ENCODE data around the gene C4B. TPM values are rescaled to one million over a fixed set of nuclear protein-coding genes. Genes with fewer than 3 reads are reported as not detected.
"Not testable (repeated sequence)": the region's sequence is repeated elsewhere in the genome, so short reads cannot be mapped to it uniquely, and the experiment has no call there.

The C4B gene
- total RNA-seq, 1 donor from 2014 or later: 2,468 TPM

GRCh38 chr6:31980195-31980876, 34.3 kb upstream of the C4B start:
- not testable (repeated sequence) for DNase-seq (ENCODE audit: low spot score); ATAC-seq

- peak; percentile 54 for ATAC-seq
- DNase-seq (ENCODE audit: low spot score): not testable (repeated sequence)
Observed at GRCh38 chr6:31980998-31981397, 33.6 kb upstream of the C4B start.

- DNase-seq (ENCODE audit: low spot score): not testable (repeated sequence)
- peak; percentile 60 for ATAC-seq
Observed at GRCh38 chr6:31981744-31982143, 32.9 kb upstream of the C4B start, which contains the start of gene C4A. C4A (plus strand) TSS chr6:31982057; CDS start chr6:31982108, 51 bp downstream.

GRCh38 chr6:31989363-31989762, 25.2 kb upstream of the C4B start:
- not testable (repeated sequence) for ATAC-seq; DNase-seq (ENCODE audit: low spot score)

GRCh38 chr6:31994421-31994820, 20.2 kb upstream of the C4B start:
- not testable (repeated sequence) for ATAC-seq; DNase-seq (ENCODE audit: low spot score)

GRCh38 chr6:31996385-31996784, 18.2 kb upstream of the C4B start:
- not testable (repeated sequence) for DNase-seq (ENCODE audit: low spot score); ATAC-seq

- peak; percentile 64 for ATAC-seq
- not testable (repeated sequence) for DNase-seq (ENCODE audit: low spot score)
Observed at GRCh38 chr6:32002546-32003268, 11.9 kb upstream of the C4B start.

GRCh38 chr6:32003301-32003700, 11.3 kb upstream of the C4B start:
- not testable (repeated sequence) for ATAC-seq; DNase-seq (ENCODE audit: low spot score)

GRCh38 chr6:32004393-32004792, 10.2 kb upstream of the C4B start:
- peak; percentile 45 for DNase-seq (ENCODE audit: low spot score)
- ATAC-seq: peak; percentile 4

- not testable (repeated sequence) for ATAC-seq; DNase-seq (ENCODE audit: low spot score)
Observed at GRCh38 chr6:32004864-32005537, 9.6 kb upstream of the C4B start.

- DNase-seq (ENCODE audit: low spot score): peak; percentile 50
- peak; percentile 24 for ATAC-seq
Observed at GRCh38 chr6:32005538-32005880, 9.1 kb upstream of the C4B start.

GRCh38 chr6:32005991-32006529, 8.5 kb upstream of the C4B start:
- not testable (repeated sequence) for DNase-seq (ENCODE audit: low spot score); ATAC-seq

GRCh38 chr6:32007086-32007485, 7.5 kb upstream of the C4B start:
- DNase-seq (ENCODE audit: low spot score); ATAC-seq: not testable (repeated sequence)

- not testable (repeated sequence) for DNase-seq (ENCODE audit: low spot score); ATAC-seq
Observed at GRCh38 chr6:32008037-32008436, 6.6 kb upstream of the C4B start.

- DNase-seq (ENCODE audit: low spot score); ATAC-seq: not testable (repeated sequence)
Observed at GRCh38 chr6:32008616-32009015, 6.0 kb upstream of the C4B start.

- not testable (repeated sequence) for ATAC-seq
Observed at GRCh38 chr6:32009537-32009936, 5.1 kb upstream of the C4B start.

GRCh38 chr6:32010856-32011530, 3.6 kb upstream of the C4B start:
- not testable (repeated sequence) for DNase-seq (ENCODE audit: low spot score); ATAC-seq

More at GRCh38 chr6:32009537-32009936, 5.1 kb upstream of the C4B start:
- not testable (repeated sequence) for DNase-seq (ENCODE audit: low spot score)

- ATAC-seq; DNase-seq (ENCODE audit: low spot score): not testable (repeated sequence)
Observed at GRCh38 chr6:32012941-32013617, 1.5 kb upstream of the C4B start.

GRCh38 chr6:32013738-32014137, 857 bp upstream of the C4B start:
- ATAC-seq: peak; percentile 60
- not testable (repeated sequence) for DNase-seq (ENCODE audit: low spot score)

- ATAC-seq; DNase-seq (ENCODE audit: low spot score): not testable (repeated sequence)
Observed at GRCh38 chr6:32022100-32022499, 7.5 kb downstream of the C4B start.
